ENCODE measurements around the gene TCF4. TPM values are rescaled to one million over a fixed set of nuclear protein-coding genes. Genes with fewer than 3 reads are reported as not detected.

Gene TCF4
- total and polyA plus RNA-seq, 2 donors (not counting 1 experiment from before 2014, with no cell fraction given), result 68.5 to 353 TPM

DNA sequence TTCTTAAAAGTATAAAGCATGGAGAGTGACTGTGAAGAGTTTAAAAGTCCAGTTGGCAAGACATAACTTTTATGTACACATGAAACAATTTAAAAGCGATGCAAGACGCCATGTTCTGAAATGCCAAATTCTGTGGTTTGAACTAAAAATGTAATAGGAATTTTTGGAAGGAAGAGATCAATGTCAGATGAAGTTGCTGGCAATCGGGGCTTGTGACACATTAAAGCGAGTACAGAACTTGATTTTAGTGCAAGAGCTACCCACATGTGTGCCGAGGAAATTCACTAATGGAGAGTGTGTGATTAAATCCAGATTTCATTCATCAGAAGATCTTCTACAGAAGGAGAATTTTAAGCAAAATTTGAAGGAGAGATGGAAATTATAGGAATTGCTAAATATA, 408.6 kb downstream of the TCF4 start:
- Histone ChIP-seq H3K36me3 (replicated peaks in 1 of 2; ENCODE audit: control extremely low read depth in 1 of 2, control insufficient read depth in 1 of 2, extremely low read depth in 1 of 2, insufficient read depth in 2 of 2, low read length in 1 of 2) (no peaks in the 10 kb centered on the region), H4K20me1 (ENCODE audit: control insufficient read depth, insufficient read depth, low read length, poor library complexity, severe bottlenecking) (no peaks in the 10 kb centered on the region), H3K9me3 (ENCODE audit: control extremely low read depth in 1 of 3, control insufficient read depth in 2 of 3, insufficient read depth in 1 of 3, low read length in 2 of 3) (peaks cover 0 to 2% (median 0%) of the 10 kb centered on the region in 3 donors), H3K9ac (ENCODE audit: low read length) (no peak overlapping the region), H3K4me1 (ENCODE audit: control insufficient read depth in 2 of 2, insufficient read depth in 2 of 2, low read length in 2 of 2) (no peaks in the 10 kb centered on the region), H2AFZ (ENCODE audit: insufficient read depth, low read depth, low read length, poor library complexity, severe bottlenecking) (no peak overlapping the region), H3K27me3 (replicated peaks in 1 of 4; ENCODE audit: control extremely low read depth in 1 of 4, control insufficient read depth in 3 of 4, insufficient read depth in 4 of 4, low read length in 3 of 4) (no peaks in the 10 kb centered on the region), H3K4me3 (ENCODE audit: control extremely low read depth in 1 of 5, extremely low read depth in 1 of 5, insufficient read depth in 1 of 5, low read depth in 2 of 5, low read length in 4 of 5) (no peak overlapping the region), H3K27ac (ENCODE audit: low read length in 2 of 2) (no peak overlapping the region), H3K4me2 (replicated peaks; ENCODE audit: low read depth, low read length, poor library complexity, severe bottlenecking) (no peak overlapping the region), H3K79me2 (ENCODE audit: control insufficient read depth, insufficient read depth, low read length) (no peaks in the 10 kb centered on the region)
- no peak overlapping the region for H3K4me3 Mint-ChIP-seq
- ATAC-seq (ENCODE audit: low read depth) (no peak), DNase-seq (no peak)
- POLR2A ChIA-PET, result no interaction called here
- no peak overlapping the region for H3K27ac Mint-ChIP-seq
- CTCF ChIA-PET, result no interaction called here
- peaks cover 7% of the 10 kb centered on the region for H3K27me3 Mint-ChIP-seq
- H3K4me1 Mint-ChIP-seq, result no peaks in the 10 kb centered on the region
- intact Hi-C loops (cut with micrococcal nuclease), result no loop called here
- WGBS (ENCODE audit: insufficient coverage), result 100% methylated on average over 2 of the region's 5 CpGs
- TF ChIP-seq EZH2 (IDR thresholded peaks at IDR 0.05; ENCODE audit: borderline replicate concordance, insufficient read depth, low read depth, low read length, poor library complexity, severe bottlenecking) (no peak), CTCF (IDR thresholded peaks at IDR 0.05) (no peak)
- peaks cover 3% of the 10 kb centered on the region for H3K9me3 Mint-ChIP-seq (ENCODE audit: insufficient read depth)

GRCh38 chr18:55173291-55173690, 414.7 kb downstream of the TCF4 start:
- peaks cover 7% of the 10 kb centered on the region for H3K27me3 Mint-ChIP-seq
- Histone ChIP-seq H3K36me3 (replicated peaks in 1 of 2; ENCODE audit: control extremely low read depth in 1 of 2, control insufficient read depth in 1 of 2, extremely low read depth in 1 of 2, insufficient read depth in 2 of 2, low read length in 1 of 2) (no peaks in the 10 kb centered on the region), H3K4me2 (replicated peaks; ENCODE audit: low read depth, low read length, poor library complexity, severe bottlenecking) (no peak overlapping the region), H3K79me2 (ENCODE audit: control insufficient read depth, insufficient read depth, low read length) (no peaks in the 10 kb centered on the region), H3K27ac (ENCODE audit: low read length in 2 of 2) (no peak overlapping the region), H3K9ac (ENCODE audit: low read length) (no peak overlapping the region), H2AFZ (ENCODE audit: insufficient read depth, low read depth, low read length, poor library complexity, severe bottlenecking) (no peak overlapping the region), H3K27me3 (replicated peaks in 1 of 4; ENCODE audit: control extremely low read depth in 1 of 4, control insufficient read depth in 3 of 4, insufficient read depth in 4 of 4, low read length in 3 of 4) (no peaks in the 10 kb centered on the region), H4K20me1 (ENCODE audit: control insufficient read depth, insufficient read depth, low read length, poor library complexity, severe bottlenecking) (no peaks in the 10 kb centered on the region), H3K4me3 (ENCODE audit: control extremely low read depth in 1 of 5, extremely low read depth in 1 of 5, insufficient read depth in 1 of 5, low read depth in 2 of 5, low read length in 4 of 5) (no peak overlapping the region), H3K4me1 (ENCODE audit: control insufficient read depth in 2 of 2, insufficient read depth in 2 of 2, low read length in 2 of 2) (no peaks in the 10 kb centered on the region), H3K9me3 (ENCODE audit: control extremely low read depth in 1 of 3, control insufficient read depth in 2 of 3, insufficient read depth in 1 of 3, low read length in 2 of 3) (peaks cover 5 to 6% (median 6%) of the 10 kb centered on the region in 3 donors)
- H3K27ac Mint-ChIP-seq, result no peak overlapping the region
- no peaks in the 10 kb centered on the region for H3K4me1 Mint-ChIP-seq
- H3K9me3 Mint-ChIP-seq (ENCODE audit: insufficient read depth), result peaks cover 12% of the 10 kb centered on the region
- CTCF ChIA-PET, result no interaction called here
- intact Hi-C loops (cut with micrococcal nuclease), result no loop called here
- POLR2A ChIA-PET, result no interaction called here
- ATAC-seq (ENCODE audit: low read depth) (no peak), DNase-seq (no peak)
- no peak for TF ChIP-seq EZH2 (IDR thresholded peaks at IDR 0.05; ENCODE audit: borderline replicate concordance, insufficient read depth, low read depth, low read length, poor library complexity, severe bottlenecking)
- TF ChIP-seq CTCF (IDR thresholded peaks at IDR 0.05), result no peak
- no peak overlapping the region for H3K4me3 Mint-ChIP-seq
- 100% methylated on average over 1 of the region's 2 CpGs for WGBS (ENCODE audit: insufficient coverage)

Small RNA genes lying within 50 kb of the gene (small RNA-seq; reads per million reads assigned to genes)
- gene MIR4529 (ENCODE audit: insufficient read length, low read depth, low replicate concordance), result not detected

Data from B cell (primary cell).